Measurements from ENCODE around the gene BORCS5.

The BORCS5 gene

GRCh38 chr12:12353807-12354206, 3.1 kb upstream of the BORCS5 start:
- no peak for DNase-seq

DNA sequence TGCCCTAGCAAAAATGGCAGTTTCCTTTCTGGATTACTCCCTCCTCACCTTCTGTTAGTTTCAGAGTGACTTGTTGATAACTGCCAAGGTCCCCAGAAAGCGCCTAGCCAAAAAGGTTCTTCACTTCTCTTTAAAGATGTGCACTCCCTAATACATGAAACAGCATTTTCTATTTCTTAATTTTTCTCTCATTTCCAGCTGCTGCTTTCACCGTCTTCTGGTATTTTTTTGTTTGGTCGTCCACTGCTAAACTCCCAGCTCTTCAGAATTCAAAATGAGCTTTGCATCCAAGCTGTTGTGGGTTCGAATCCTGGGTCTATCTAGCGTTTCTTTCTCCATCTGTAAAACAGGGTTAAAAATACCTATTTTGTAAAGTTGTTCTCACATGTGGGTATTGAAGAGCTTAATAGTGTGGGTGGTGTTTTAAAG, 397 bp upstream of the BORCS5 start:
- no peak for DNase-seq

- DNase-seq: no peak
Observed at GRCh38 chr12:12357719-12358461, 1.0 kb downstream of the BORCS5 start.

- DNase-seq: no peak
Observed at GRCh38 chr12:12358528-12358927, 1.6 kb downstream of the BORCS5 start.

DNA sequence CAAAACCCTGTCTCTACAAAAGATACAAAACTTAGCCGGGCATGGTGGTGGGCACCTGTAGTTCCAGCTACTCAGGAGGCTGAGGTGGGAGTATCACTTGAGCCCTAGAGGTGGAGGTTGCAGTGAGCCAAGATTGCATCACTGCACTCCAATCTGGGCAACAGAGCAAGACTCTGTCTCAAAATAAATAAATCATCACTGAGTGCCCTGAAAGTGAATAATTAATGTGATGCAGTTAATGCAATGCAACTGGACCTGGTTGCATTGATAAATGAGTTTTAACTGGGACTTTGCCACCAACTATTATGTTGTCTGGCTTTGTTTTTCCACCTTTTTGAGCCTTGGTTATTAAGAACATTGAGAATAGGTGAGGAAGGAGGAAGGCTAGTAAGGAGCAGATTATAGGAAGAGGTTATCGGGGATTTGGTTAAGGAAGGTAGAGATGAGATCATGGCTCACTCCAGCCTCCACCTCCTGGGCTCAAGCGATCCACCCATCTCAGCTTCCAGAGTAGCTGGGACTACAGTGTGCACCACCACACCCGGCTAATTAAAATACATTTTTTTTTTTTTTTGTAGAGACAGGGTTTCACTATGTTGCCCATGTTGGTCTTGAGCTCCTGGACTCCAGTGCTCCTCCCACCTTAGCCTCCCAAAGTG, 8.0 kb downstream of the BORCS5 start:
- no peak for DNase-seq

- DNase-seq: no peak
Observed at GRCh38 chr12:12365446-12365802, 8.5 kb downstream of the BORCS5 start.

DNA sequence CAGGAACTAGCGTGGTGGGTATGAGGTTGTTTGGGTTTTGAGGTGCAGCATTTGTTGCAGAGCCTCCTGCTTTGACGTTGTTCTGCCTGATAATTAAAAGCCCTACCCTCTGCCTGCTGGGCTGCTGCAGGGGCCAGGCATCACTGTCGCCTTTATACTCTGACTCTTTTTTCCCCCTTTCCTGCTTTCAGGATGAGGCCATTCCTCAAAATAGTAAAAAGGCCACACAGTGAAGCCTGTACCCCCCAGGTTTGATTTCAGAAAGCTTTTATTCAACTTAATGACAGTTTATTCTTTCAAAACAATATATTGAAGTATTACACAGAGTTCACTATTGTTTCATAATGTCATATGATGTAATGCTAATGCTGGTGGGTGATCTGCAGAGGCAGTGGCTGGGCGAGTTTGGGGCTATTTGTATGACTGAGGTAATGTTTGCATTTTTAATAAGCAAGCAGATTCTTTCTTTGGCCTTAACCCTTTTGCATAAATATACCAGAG, 9.1 kb downstream of the BORCS5 start:
- no peak for DNase-seq

DNA sequence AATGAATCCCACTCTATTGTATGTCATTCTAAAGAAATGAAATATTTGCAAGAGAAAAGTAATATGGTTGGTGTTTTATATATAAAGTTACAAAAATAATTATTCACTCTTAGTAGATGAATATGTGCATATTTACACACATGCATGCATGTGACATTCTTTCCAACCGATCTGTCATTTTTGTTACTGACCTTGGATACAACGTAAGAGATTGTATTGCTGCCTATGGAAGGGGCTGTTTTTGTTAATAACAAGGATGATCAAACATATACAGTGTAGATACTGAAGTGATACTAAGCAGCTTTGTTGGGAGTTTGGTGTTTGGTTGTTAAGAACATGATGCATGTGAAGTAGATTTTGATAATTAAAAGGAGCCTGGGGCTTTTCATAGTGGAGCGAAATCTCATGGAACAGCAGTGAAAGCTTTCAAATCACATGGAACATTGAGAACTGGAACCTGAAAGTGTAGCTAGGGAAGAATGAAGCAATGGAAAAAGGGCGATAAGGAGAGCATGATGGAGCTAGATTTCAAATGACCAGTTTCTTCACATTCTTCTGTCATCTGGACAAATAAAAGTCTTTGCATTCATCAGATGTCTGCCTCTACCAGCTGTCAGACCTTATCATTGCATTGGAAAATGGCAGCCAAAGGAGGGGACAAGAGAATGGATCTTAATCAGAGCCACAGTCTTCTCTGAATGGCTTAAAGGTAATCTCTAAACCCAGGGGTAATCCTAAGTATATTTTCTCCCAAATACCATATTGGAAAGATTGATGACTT, 10.0 kb downstream of the BORCS5 start:
- DNase-seq: no peak

DNA sequence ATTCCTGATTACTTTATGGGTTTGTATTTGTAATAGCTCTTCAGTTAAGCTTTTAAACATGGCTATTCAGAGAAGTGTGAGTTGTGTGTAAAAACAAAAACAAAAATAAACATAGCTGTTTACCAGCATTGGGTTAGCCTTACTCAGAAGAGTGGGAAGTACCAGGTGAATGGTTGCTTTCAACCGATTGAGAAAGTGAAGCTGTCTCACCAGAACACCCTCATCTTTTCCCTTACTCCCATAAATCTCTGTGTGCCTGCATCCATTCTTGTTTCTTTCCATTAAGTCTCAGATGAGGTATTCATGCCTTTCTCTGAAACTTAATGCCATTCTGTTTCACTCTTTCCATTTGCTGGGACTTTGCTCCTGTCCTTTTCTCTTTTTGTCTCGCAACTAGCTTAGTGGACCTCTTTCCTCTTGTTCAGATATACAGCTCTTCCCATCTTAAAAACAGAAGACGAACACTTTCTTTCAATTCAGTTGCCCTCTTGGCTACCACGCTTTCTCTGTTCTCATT, 10.7 kb downstream of the BORCS5 start:
- DNase-seq: no peak

GRCh38 chr12:12372946-12373722, 16.3 kb downstream of the BORCS5 start:
- no peak for DNase-seq

DNA sequence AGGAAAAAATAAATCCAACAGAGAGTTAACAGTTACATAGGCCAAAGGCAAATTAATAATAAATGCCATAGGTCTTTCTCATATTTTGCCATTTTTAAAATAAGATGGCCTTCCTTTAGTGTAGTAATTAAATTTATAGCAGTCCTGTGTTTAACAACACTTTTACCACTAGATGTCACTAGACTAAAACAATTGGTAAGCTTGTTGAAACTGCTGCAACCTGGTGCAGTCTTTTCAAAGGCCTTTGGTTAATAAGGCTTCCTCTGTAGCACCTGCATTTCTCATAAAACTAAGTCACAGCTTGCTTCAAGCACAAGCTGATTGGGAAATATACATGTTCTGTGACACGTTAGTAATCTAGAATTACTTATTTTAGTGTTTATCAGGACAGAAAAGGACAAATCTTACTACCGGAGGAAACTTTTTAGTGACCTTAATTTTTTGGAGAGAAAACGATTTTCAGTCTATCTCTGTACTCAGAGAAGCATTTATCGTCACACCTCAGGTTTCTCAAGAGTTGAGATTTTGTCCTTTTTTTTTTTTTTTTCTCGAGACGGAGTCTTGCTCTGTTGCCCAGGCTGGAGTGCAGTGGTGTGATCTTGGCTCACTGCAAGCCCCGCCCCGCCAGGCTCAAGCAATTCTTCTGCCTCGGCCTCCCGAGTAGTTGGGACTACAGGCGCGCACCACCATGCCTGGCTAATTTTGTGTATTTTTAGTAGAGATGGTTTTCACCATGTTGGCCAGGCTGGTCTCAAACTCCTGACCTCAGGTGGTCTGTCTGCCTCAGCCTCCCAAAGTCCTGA, 20.0 kb downstream of the BORCS5 start:
- no peak for DNase-seq

GRCh38 chr12:12378616-12379015, 21.7 kb downstream of the BORCS5 start:
- DNase-seq: no peak

GRCh38 chr12:12379831-12380730, 23.2 kb downstream of the BORCS5 start:
- DNase-seq: no peak

- DNase-seq: no peak
Observed at GRCh38 chr12:12380949-12381593, 24.2 kb downstream of the BORCS5 start.

- no peak for DNase-seq
Observed at GRCh38 chr12:12381982-12382381, 25.1 kb downstream of the BORCS5 start.

- no peak for DNase-seq
Observed at GRCh38 chr12:12384571-12385340, 27.9 kb downstream of the BORCS5 start.

DNA sequence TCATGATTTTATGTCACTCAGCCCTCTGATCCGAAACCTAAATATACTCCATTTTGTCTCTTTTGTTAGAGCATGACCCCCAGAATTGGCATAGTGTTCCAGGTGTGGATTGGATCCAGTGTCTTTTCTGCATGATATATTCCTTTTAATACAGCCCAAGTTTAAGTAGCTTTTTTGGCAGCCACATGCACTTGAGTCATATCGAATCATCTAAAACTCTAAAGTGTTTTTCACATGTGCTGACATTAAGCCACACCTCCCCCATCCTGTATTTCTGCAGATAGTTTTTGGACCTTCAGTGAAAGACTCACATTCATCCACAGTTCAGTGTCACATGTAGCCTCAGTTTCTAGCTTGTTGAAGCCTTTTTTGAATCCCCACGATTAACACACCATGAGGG, 30.6 kb downstream of the BORCS5 start:
- no peak for DNase-seq

GRCh38 chr12:12392413-12392812, 35.5 kb downstream of the BORCS5 start:
- no peak for DNase-seq

DNA sequence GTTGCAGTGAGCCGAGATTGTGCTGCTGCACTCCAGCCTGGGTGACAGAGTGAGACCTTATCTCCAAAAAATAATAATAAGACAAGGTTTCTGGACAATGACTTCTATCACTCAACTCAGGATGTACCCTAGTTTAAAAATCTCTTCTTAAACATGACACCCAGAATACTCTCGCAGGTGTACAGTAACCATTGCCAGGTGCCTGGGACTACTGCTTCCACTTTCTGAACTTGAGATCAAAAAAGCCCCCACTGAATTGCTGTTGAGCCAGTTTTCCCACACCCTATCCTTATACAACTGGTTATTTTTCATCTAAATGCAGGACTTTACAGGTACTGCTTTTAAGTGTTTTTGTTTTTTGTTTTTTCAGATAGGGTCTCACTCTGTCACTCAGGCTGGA, 36.3 kb downstream of the BORCS5 start:
- DNase-seq: no peak
